GM10266 (cell line): ENCODE data around the gene RPL7L1.

Experiments
- DNase-seq: peaks from one replicate; pipeline ENCODE4 v3.0.0; 2012; ENCODE audit errors: extremely low spot score
- TF ChIP-seq, protein P1 (sequence below): IDR thresholded peaks from 2 replicates; pipeline ENCODE4 v1.5.1; 2012; ENCODE audit warnings: mild to moderate bottlenecking, low read depth; ENCODE audit not compliant: control insufficient read depth, insufficient read depth; ENCODE audit errors: missing control alignments

The RPL7L1 gene

DNA sequence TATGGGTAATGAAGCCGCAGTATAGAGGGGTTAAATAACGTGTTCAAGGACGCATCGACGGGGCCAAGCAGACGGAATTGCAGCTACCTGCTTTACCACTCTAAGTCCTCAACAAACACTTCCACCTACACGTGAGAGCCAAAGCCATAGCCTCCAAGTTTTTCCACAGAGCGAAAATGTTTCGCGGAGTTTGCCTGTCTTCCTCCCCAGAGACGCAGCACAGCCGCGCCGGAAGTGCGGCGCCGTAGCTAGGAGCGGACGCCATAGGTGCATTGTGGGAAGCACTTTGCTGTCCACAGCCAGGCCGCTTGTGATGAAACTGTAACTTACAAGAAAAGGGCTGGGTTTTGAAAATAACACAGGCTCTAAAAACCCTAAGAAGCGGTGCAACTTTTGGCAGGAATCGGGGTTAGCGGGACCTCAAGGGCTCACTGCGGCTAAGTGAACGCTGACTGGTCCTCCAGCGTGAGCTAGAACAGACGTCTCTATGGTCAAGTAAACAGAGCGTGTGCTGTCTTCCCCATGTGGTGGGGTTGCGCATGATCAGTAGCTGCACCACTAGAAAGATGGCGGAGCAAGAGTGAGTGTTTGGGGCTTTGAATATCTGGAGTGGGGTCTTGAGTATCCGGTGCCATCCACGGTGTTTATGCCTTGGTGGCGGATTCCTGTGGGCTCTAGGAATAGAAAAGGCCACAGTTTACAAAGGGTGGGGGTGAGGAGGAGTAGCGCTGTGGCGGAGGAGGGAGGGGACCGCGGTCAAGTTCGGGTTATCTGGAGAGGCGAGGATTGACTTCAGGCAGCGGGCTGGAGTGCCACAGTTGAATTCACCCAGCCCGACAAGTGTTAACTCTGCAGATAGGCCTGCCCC, at the start of gene RPL7L1:
Gene RPL7L1, plus strand, starts transcription at position 245 of the 868 bp plus-strand sequence. Its CDS starts 295 bp downstream, at position 540.
- peak; percentile 67 for DNase-seq
- TF ChIP-seq, protein P1, sequence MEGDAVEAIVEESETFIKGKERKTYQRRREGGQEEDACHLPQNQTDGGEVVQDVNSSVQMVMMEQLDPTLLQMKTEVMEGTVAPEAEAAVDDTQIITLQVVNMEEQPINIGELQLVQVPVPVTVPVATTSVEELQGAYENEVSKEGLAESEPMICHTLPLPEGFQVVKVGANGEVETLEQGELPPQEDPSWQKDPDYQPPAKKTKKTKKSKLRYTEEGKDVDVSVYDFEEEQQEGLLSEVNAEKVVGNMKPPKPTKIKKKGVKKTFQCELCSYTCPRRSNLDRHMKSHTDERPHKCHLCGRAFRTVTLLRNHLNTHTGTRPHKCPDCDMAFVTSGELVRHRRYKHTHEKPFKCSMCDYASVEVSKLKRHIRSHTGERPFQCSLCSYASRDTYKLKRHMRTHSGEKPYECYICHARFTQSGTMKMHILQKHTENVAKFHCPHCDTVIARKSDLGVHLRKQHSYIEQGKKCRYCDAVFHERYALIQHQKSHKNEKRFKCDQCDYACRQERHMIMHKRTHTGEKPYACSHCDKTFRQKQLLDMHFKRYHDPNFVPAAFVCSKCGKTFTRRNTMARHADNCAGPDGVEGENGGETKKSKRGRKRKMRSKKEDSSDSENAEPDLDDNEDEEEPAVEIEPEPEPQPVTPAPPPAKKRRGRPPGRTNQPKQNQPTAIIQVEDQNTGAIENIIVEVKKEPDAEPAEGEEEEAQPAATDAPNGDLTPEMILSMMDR: no peak

GRCh38 chr6:42831237-42831636, 48.2 kb upstream of the RPL7L1 start:
- TF ChIP-seq, protein P1: no peak

GRCh38 chr6:42834056-42834455, 45.4 kb upstream of the RPL7L1 start:
- no peak for DNase-seq
- TF ChIP-seq, protein P1: no peak

More at GRCh38 chr6:42831237-42831636, 48.2 kb upstream of the RPL7L1 start:
- no peak for DNase-seq

DNA sequence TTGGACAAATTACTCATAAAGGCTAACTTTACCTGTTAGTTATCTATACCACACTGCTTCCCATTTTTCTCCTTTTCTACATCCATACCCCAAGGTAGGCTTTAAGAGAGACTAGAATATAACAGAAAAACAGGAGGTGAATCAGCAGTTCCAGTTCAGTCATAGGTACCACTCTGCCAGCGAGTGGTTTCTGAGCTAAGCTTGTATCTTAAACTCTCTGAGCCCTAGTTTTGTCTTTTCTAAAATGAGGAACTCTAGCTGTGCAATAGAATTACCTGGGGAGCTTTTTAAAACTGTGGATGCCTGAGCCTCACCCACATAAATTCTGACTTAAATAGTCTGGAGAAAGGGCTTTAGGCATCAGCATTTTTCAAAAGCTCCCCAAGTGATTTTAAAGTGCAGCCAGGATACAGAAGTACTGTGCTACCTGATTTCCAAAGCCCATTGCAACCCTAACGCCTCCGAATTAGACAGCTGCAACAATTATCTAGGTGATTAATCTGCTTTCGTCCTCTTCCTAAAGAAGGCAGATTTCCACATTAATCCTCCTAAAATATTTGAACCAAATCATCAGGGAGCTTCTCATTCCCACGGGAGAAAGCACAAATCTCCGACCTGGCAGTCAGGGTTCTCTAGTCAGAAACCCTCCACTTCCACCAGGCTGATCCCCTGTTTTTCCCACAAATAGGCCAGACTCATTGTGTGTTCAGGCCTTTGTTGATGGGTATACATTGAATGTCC, 37.4 kb upstream of the RPL7L1 start:
- DNase-seq: no peak
- TF ChIP-seq, protein P1: no peak

DNA sequence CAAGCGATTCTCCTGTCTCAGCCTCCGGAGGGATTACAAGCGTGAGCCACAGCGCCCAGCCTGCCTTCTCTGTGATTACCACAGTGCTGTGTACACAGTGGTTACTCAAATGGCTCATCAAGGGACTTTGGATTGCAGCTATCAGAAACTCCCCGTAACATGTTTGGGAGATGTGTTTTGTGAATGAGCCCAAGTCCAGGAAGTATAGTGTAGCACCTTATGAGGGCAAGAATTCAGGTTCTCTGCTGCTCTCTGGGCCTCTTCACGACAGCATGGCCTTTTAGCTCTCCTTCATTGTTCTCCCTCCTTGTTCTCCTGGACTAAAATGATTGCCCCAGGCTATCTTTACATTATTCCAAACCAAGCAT, 34.1 kb upstream of the RPL7L1 start:
- no peak for DNase-seq
- TF ChIP-seq, protein P1: no peak

DNA sequence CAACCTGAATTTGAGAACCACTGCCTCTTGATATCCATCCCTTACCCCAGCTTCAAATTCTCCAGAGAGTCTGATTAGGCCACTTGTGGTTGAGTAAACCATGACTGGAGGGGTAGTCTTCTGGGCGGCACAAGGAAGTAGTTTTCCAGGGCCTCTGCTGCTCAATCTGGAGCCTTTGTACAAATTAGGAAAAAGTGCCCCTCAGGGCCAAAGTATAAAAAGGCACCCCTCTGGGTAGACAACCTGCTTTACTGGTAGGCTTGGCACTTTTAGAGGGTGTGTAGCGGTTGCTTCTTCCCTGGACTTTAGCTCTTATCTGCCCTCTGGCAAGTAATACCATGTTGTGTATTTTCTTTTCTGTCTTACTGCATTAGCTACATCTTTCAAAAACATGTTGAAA, 32.9 kb upstream of the RPL7L1 start:
- TF ChIP-seq, protein P1: no peak
- DNase-seq: no peak
